ENCODE results near the gene RUNX2. TPM values are rescaled to one million over a fixed set of nuclear protein-coding genes. Genes with fewer than 3 reads are reported as not detected.

The RUNX2 gene
- polyA plus RNA-seq, 1 of the 3 experiments (the other 2 are of a cell fraction) = 4.4 TPM

GRCh38 chr6:45647341-45648261 is 319.5 kb downstream of the RUNX2 start:
- ChIA-PET CTCF (interaction anchor here (0.5 kb wide), 1 partner anchor 16 kb away, joined by 3 read pairs; no protein-coding TSS in a partner anchor), POLR2A (no interaction called here)
- H2AFZ ChIP-seq (ENCODE audit: low read depth) = peak overlapping the region; percentile 5; the same call in 1 of the 2 replicates
- TF ChIP-seq, protein P1, sequence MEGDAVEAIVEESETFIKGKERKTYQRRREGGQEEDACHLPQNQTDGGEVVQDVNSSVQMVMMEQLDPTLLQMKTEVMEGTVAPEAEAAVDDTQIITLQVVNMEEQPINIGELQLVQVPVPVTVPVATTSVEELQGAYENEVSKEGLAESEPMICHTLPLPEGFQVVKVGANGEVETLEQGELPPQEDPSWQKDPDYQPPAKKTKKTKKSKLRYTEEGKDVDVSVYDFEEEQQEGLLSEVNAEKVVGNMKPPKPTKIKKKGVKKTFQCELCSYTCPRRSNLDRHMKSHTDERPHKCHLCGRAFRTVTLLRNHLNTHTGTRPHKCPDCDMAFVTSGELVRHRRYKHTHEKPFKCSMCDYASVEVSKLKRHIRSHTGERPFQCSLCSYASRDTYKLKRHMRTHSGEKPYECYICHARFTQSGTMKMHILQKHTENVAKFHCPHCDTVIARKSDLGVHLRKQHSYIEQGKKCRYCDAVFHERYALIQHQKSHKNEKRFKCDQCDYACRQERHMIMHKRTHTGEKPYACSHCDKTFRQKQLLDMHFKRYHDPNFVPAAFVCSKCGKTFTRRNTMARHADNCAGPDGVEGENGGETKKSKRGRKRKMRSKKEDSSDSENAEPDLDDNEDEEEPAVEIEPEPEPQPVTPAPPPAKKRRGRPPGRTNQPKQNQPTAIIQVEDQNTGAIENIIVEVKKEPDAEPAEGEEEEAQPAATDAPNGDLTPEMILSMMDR (IDR thresholded peaks at IDR 0.05) = no peak
- TF ChIP-seq, protein P2, sequence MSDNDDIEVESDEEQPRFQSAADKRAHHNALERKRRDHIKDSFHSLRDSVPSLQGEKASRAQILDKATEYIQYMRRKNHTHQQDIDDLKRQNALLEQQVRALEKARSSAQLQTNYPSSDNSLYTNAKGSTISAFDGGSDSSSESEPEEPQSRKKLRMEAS (IDR thresholded peaks at IDR 0.05; ENCODE audit: low read depth) = no peak
- peak; percentile 44; the same call in 1 of the 2 replicates for TF ChIP-seq TCF12 (IDR thresholded peaks at IDR 0.05)
- H3K4me3 ChIP-seq (ENCODE audit: low read depth in 2 of 2, low read length in 1 of 2) = no peak overlapping the region
- no peak overlapping the region for H3K27ac ChIP-seq (ENCODE audit: low read depth in 2 of 2, low read length in 1 of 2)
- H3K27me3 ChIP-seq (ENCODE audit: insufficient read depth) = no peaks in the 10 kb centered on the region
- no peaks in the 10 kb centered on the region for H3K9me3 ChIP-seq
- no peak for DNase-seq
- 76% methylated on average over 7 of the region's 7 CpGs for WGBS (ENCODE audit: low lambda C conversion rate)
- no peaks in the 10 kb centered on the region for H3K36me3 ChIP-seq (replicated peaks in 1 of 2; ENCODE audit: control insufficient read depth in 1 of 2, insufficient read depth in 2 of 2, low read length in 1 of 2)
- peaks cover 0 to 14% of the 10 kb centered on the region in 2 experiments; a peak in 3 of 4 replicates for H3K4me1 ChIP-seq (ENCODE audit: control insufficient read depth in 1 of 2, insufficient read depth in 2 of 2, low read depth in 1 of 2, low read length in 1 of 2)
- H3F3A ChIP-seq (replicated peaks; ENCODE audit: insufficient read depth) = peaks cover 9% of the 10 kb centered on the region
- H3K79me2 ChIP-seq (ENCODE audit: insufficient read depth) = no peaks in the 10 kb centered on the region
- no peaks in the 10 kb centered on the region for H4K20me1 ChIP-seq (ENCODE audit: insufficient read depth)
- no peaks in the 10 kb centered on the region for H3K9me2 ChIP-seq
- no peak overlapping the region for H3K4me2 ChIP-seq
- no peak overlapping the region for H3K9ac ChIP-seq

DNA sequence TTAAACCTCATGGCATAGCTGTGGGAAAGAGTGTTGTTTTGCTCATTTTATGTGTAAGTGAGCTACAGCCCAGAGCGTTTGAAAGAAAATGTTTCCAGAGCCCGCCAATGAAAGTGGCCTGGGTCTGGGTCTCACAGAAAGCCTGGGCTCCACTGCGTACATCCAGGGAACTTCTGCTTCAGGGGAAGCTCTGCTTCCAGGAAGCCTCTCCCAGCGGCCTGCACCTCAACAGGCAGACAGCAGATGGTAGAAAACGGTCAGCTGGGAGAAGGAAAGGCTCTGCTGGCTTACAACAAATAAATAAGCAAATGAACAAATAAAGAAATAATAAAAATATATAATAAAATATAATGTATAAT is 320.1 kb downstream of the RUNX2 start:
- Histone ChIP-seq H3K9me2 (no peaks in the 10 kb centered on the region), H3K9me3 (no peaks in the 10 kb centered on the region), H3K9ac (no peak overlapping the region), H3K36me3 (replicated peaks in 1 of 2; ENCODE audit: control insufficient read depth in 1 of 2, insufficient read depth in 2 of 2, low read length in 1 of 2) (no peaks in the 10 kb centered on the region), H2AFZ (ENCODE audit: low read depth) (peak overlapping the region; percentile 5; the same call in 1 of the 2 replicates), H3K79me2 (ENCODE audit: insufficient read depth) (no peaks in the 10 kb centered on the region), H3K27me3 (ENCODE audit: insufficient read depth) (no peaks in the 10 kb centered on the region), H3K27ac (ENCODE audit: low read depth in 2 of 2, low read length in 1 of 2) (no peak overlapping the region), H4K20me1 (ENCODE audit: insufficient read depth) (no peaks in the 10 kb centered on the region), H3K4me2 (no peak overlapping the region), H3F3A (replicated peaks; ENCODE audit: insufficient read depth) (peaks cover 9% of the 10 kb centered on the region), H3K4me3 (ENCODE audit: low read depth in 2 of 2, low read length in 1 of 2) (no peak overlapping the region), H3K4me1 (ENCODE audit: control insufficient read depth in 1 of 2, insufficient read depth in 2 of 2, low read depth in 1 of 2, low read length in 1 of 2) (peaks cover 0 to 17% of the 10 kb centered on the region in 2 experiments; a peak in 3 of 4 replicates)
- WGBS (ENCODE audit: low lambda C conversion rate) = 73% methylated on average over 5 of the region's 5 CpGs
- ChIA-PET POLR2A (no interaction called here), CTCF (no interaction called here)
- no peak for DNase-seq
- TF ChIP-seq, protein P3, sequence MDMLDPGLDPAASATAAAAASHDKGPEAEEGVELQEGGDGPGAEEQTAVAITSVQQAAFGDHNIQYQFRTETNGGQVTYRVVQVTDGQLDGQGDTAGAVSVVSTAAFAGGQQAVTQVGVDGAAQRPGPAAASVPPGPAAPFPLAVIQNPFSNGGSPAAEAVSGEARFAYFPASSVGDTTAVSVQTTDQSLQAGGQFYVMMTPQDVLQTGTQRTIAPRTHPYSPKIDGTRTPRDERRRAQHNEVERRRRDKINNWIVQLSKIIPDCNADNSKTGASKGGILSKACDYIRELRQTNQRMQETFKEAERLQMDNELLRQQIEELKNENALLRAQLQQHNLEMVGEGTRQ (IDR thresholded peaks at IDR 0.05; ENCODE audit: borderline replicate concordance, low read depth, low read length) = no peak
- no peak for TF ChIP-seq EZH2phosphoT487 (IDR thresholded peaks at IDR 0.05; ENCODE audit: borderline replicate concordance, low read depth)
- no peak for TF ChIP-seq JUND (IDR thresholded peaks at IDR 0.05)
- TF ChIP-seq SMC3 (IDR thresholded peaks at IDR 0.05; ENCODE audit: low read depth, low read length) = no peak
- TF ChIP-seq RAD21 (IDR thresholded peaks at IDR 0.05; ENCODE audit: low read length) = no peak
- TF ChIP-seq YY1 (IDR thresholded peaks at IDR 0.05; ENCODE audit: low read depth) = no peak
- TF ChIP-seq ELF1 (IDR thresholded peaks at IDR 0.05) = no peak
- TF ChIP-seq GATA2 (CRISPR knock-in tag; IDR thresholded peaks at IDR 0.05) = no peak
- no peak for TF ChIP-seq TCF12 (IDR thresholded peaks at IDR 0.05)
- no peak for TF ChIP-seq RCOR1 (IDR thresholded peaks at IDR 0.05; ENCODE audit: low read length)
- TF ChIP-seq RFX5 (IDR thresholded peaks at IDR 0.05; ENCODE audit: low read length) = no peak
- TF ChIP-seq, protein P1 (IDR thresholded peaks at IDR 0.05) = no peak
- TF ChIP-seq REST (IDR thresholded peaks at IDR 0.05; ENCODE audit: low read depth, low read length) = no peak
- no peak for TF ChIP-seq MXI1 (IDR thresholded peaks at IDR 0.05; ENCODE audit: low read depth, low read length)
- TF ChIP-seq POLR2AphosphoS5 (IDR thresholded peaks at IDR 0.05; ENCODE audit: low read depth, low read length) = no peak
- TF ChIP-seq FOXM1 (IDR thresholded peaks at IDR 0.05; ENCODE audit: low read depth) = no peak
